SH-SY5Y (cell line): ENCODE measurements around the gene SLC39A11.

Experiments used
- GATA2 ChIP-seq: IDR thresholded peaks from 2 replicates; pipeline ENCODE4 v1.6.1; 2011; ENCODE audit warnings: mild to moderate bottlenecking, low read depth, low read length
- GATA3 ChIP-seq: IDR thresholded peaks from 2 replicates; pipeline ENCODE4 v1.6.1; 2011; ENCODE audit warnings: low read depth, mild to moderate bottlenecking, low read length, moderate library complexity

DNA sequence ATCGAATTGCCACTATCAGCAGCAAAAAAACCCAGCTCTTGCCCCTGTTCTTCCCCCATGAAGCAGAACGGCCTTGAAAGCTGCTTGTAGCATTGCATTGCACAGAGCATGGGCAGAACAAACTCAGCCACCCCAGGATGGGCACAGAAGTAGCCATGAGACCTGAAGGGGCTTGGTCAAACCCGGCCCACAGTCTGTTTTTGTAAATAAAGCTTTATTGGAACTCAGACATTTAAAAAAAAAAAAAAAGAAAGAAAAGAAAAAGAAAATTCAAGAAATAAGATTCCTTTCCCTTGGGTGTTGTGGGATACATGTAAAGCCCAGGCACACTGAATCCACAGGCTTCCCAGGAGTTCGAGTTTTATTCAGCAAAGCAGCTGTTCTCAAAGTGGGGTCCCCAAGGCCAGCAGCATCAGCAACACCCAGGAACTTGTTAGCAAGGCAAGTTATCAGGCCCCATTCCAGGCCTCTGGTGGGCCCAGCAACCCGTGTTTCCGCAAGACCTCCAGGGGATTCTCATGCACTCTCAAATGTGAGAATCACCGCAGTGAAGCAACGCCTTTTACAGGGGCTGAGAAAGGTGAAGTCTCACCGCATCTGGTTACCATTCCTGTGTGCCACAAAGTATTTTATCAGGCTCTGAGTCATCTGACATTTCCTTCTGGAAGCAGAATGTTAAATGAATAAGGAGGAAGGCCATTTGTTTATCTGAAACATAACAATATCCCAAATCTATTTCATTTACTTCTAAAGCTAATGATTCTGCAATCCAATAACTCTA lies 108.2 kb downstream of the SLC39A11 start:
- no peak for TF ChIP-seq GATA2
- TF ChIP-seq GATA3 = no peak
